ENCODE measurements around the gene STBD1.
"Not testable (repeated sequence)": the region's sequence is repeated elsewhere in the genome, so short reads cannot be mapped to it uniquely, and the experiment has no call there.

STBD1 gene

GRCh38 chr4:76272073-76272472, 34.5 kb upstream of the STBD1 start:
- H3K36me3 ChIP-seq, result no peaks in the 10 kb centered on the region
- H3K4me2 ChIP-seq, result no peak overlapping the region
- H3K27ac ChIP-seq, result no peak overlapping the region
- no peaks in the 10 kb centered on the region for H3K27me3 ChIP-seq
- H3K4me1 ChIP-seq, result no peaks in the 10 kb centered on the region
- no peak overlapping the region for H3K9ac ChIP-seq
- no peak for TF ChIP-seq Cebpa-rat (IDR thresholded peaks at IDR 0.05)
- no peak overlapping the region for H3K4me3 ChIP-seq
- no peaks in the 10 kb centered on the region for H4K20me1 ChIP-seq
- no peaks in the 10 kb centered on the region for H3K9me3 ChIP-seq (replicated peaks in 1 of 11)

GRCh38 chr4:76272582-76272981, 34.0 kb upstream of the STBD1 start:
- TF ChIP-seq Cebpa-rat (IDR thresholded peaks at IDR 0.05), result no peak
- no peaks in the 10 kb centered on the region for H3K36me3 ChIP-seq
- no peaks in the 10 kb centered on the region for H3K9me3 ChIP-seq (replicated peaks in 1 of 11)
- H3K9ac ChIP-seq, result no peak overlapping the region
- no peak overlapping the region for H3K4me2 ChIP-seq
- H3K27me3 ChIP-seq, result no peaks in the 10 kb centered on the region
- H3K4me1 ChIP-seq, result no peaks in the 10 kb centered on the region
- no peaks in the 10 kb centered on the region for H4K20me1 ChIP-seq
- H3K4me3 ChIP-seq, result no peak overlapping the region
- H3K27ac ChIP-seq, result no peak overlapping the region

- Histone ChIP-seq H3K4me2 (no peak overlapping the region), H3K27me3 (no peaks in the 10 kb centered on the region), H3K4me3 (no peak overlapping the region), H3K4me1 (no peaks in the 10 kb centered on the region), H3K9me3 (replicated peaks in 1 of 11) (no peaks in the 10 kb centered on the region), H3K27ac (no peak overlapping the region), H3K36me3 (no peaks in the 10 kb centered on the region), H3K9ac (no peak overlapping the region), H4K20me1 (no peaks in the 10 kb centered on the region)
- TF ChIP-seq Cebpa-rat (IDR thresholded peaks at IDR 0.05), result no peak
These were observed 33.5 kb upstream of the STBD1 start for GRCh38 chr4:76272999-76273398.

GRCh38 chr4:76275486-76276124, 30.9 kb upstream of the STBD1 start:
- no peaks in the 10 kb centered on the region for H4K20me1 ChIP-seq
- no peaks in the 10 kb centered on the region for H3K4me1 ChIP-seq
- H3K4me2 ChIP-seq, result no peak overlapping the region
- H3K4me3 ChIP-seq, result no peak overlapping the region
- no peak overlapping the region for H3K9ac ChIP-seq
- H3K27me3 ChIP-seq, result no peaks in the 10 kb centered on the region
- H3K9me3 ChIP-seq (replicated peaks in 1 of 11), result no peaks in the 10 kb centered on the region
- H3K36me3 ChIP-seq, result no peaks in the 10 kb centered on the region
- no peak overlapping the region for H3K27ac ChIP-seq
- no peak for TF ChIP-seq Cebpa-rat (IDR thresholded peaks at IDR 0.05)

GRCh38 chr4:76276813-76277212, 29.7 kb upstream of the STBD1 start:
- H3K9ac ChIP-seq, result no peak overlapping the region
- H3K36me3 ChIP-seq, result no peaks in the 10 kb centered on the region
- no peaks in the 10 kb centered on the region for H3K9me3 ChIP-seq (replicated peaks in 1 of 11)
- no peak overlapping the region for H3K27ac ChIP-seq
- no peaks in the 10 kb centered on the region for H3K27me3 ChIP-seq
- H3K4me1 ChIP-seq, result no peaks in the 10 kb centered on the region
- no peaks in the 10 kb centered on the region for H4K20me1 ChIP-seq
- no peak overlapping the region for H3K4me2 ChIP-seq
- no peak overlapping the region for H3K4me3 ChIP-seq
- TF ChIP-seq Cebpa-rat (IDR thresholded peaks at IDR 0.05), result no peak

- Histone ChIP-seq H3K27ac (no peak overlapping the region), H3K9me3 (replicated peaks in 1 of 11) (no peaks in the 10 kb centered on the region), H3K9ac (no peak overlapping the region), H3K36me3 (no peaks in the 10 kb centered on the region), H3K27me3 (no peaks in the 10 kb centered on the region), H3K4me1 (no peaks in the 10 kb centered on the region), H3K4me3 (no peak overlapping the region), H4K20me1 (no peaks in the 10 kb centered on the region), H3K4me2 (no peak overlapping the region)
- TF ChIP-seq Cebpa-rat (IDR thresholded peaks at IDR 0.05), result no peak
These were observed 28.9 kb upstream of the STBD1 start for GRCh38 chr4:76277667-76278066.

GRCh38 chr4:76278583-76278982, 27.9 kb upstream of the STBD1 start:
- H3K4me3 ChIP-seq, result no peak overlapping the region
- H4K20me1 ChIP-seq, result no peaks in the 10 kb centered on the region
- TF ChIP-seq Cebpa-rat (IDR thresholded peaks at IDR 0.05), result no peak
- H3K36me3 ChIP-seq, result no peaks in the 10 kb centered on the region
- no peaks in the 10 kb centered on the region for H3K9me3 ChIP-seq (replicated peaks in 1 of 11)
- no peaks in the 10 kb centered on the region for H3K27me3 ChIP-seq
- H3K27ac ChIP-seq, result no peak overlapping the region
- H3K4me1 ChIP-seq, result no peaks in the 10 kb centered on the region
- H3K4me2 ChIP-seq, result no peak overlapping the region
- H3K9ac ChIP-seq, result no peak overlapping the region

GRCh38 chr4:76279462-76279861, 27.1 kb upstream of the STBD1 start:
- Histone ChIP-seq H3K27ac (no peak overlapping the region), H3K27me3 (no peaks in the 10 kb centered on the region), H4K20me1 (no peaks in the 10 kb centered on the region), H3K9me3 (replicated peaks in 1 of 11) (no peaks in the 10 kb centered on the region), H3K36me3 (no peaks in the 10 kb centered on the region), H3K4me3 (no peak overlapping the region), H3K4me1 (no peaks in the 10 kb centered on the region), H3K4me2 (no peak overlapping the region), H3K9ac (no peak overlapping the region)
- no peak for TF ChIP-seq Cebpa-rat (IDR thresholded peaks at IDR 0.05)

GRCh38 chr4:76280488-76281441, 25.8 kb upstream of the STBD1 start:
- Histone ChIP-seq H3K9me3 (replicated peaks in 1 of 11) (peaks cover 0 to 3% (median 1%) of the 10 kb centered on the region in 11 experiments; a peak in 12 of 22 replicates), H3K27me3 (no peaks in the 10 kb centered on the region), H4K20me1 (no peaks in the 10 kb centered on the region), H3K36me3 (no peaks in the 10 kb centered on the region), H3K27ac (no peak overlapping the region), H3K4me1 (no peaks in the 10 kb centered on the region), H3K4me2 (no peak overlapping the region), H3K9ac (no peak overlapping the region), H3K4me3 (no peak overlapping the region)
- TF ChIP-seq Cebpa-rat (IDR thresholded peaks at IDR 0.05), result no peak

- H3K4me1 ChIP-seq, H4K20me1 ChIP-seq, H3K27ac ChIP-seq, H3K36me3 ChIP-seq, H3K4me2 ChIP-seq, H3K9ac ChIP-seq, H3K27me3 ChIP-seq, H3K4me3 ChIP-seq: not testable (repeated sequence)
- H3K9me3 ChIP-seq (replicated peaks in 1 of 11), result peaks cover 5 to 11% (median 8%) of the 10 kb centered on the region in 11 experiments; a peak in 18 of 22 replicates
These were observed 24.9 kb upstream of the STBD1 start for GRCh38 chr4:76281594-76281993.

All from BLaER1 treated with 17β-estradiol and CSF1 and Interleukin-3, amounts not matched to agents 10 nM and 100 nM (cell line).